IMR-90 (cell line): ENCODE measurements around the gene EXOC4. TPM values are rescaled to one million over a fixed set of nuclear protein-coding genes. Genes with fewer than 3 reads are reported as not detected.

Experiments
- ATAC-seq: fragments of 200-7000 bp; cut with Tn5 transposase; 2 replicates; pipeline ENCODE4 v1.9.1; 2020; ENCODE audit warnings: low read depth, mild to moderate bottlenecking, moderate library complexity
- BruUV-seq: library from RNA; stranded (reverse); fragments of 400-500 nt; replicated peaks from 2 replicates; lab custom pipeline; 2021; lab: Mats Ljungman, UMichigan
- CTCF ChIA-PET: fragments of 300-600 bp; formaldehyde crosslinking; extraction: SDS; loops from one replicate; lab custom pipeline; 2021; ENCODE audit warnings: antibody characterized with exemption; lab: Yijun Ruan, JAX
- POLR2A ChIA-PET: fragments of 300-600 bp; sonication (Branson Sonifier 250); formaldehyde crosslinking; loops from one replicate; lab custom pipeline; 2022; ENCODE audit warnings: antibody characterized with exemption; ENCODE audit not compliant: unreplicated experiment; lab: Charles Lee
- DNase-seq: peaks from one replicate; pipeline ENCODE4 v3.0.0; 2013
- H2AFZ ChIP-seq: replicated peaks from 2 replicates; pipeline ENCODE3; 2013; ENCODE audit warnings: low read length, mild to moderate bottlenecking; ENCODE audit not compliant: poor library complexity
- H2AK5ac ChIP-seq: 2 replicates; pipeline ENCODE4 v1.6.1; 2013; ENCODE audit warnings: low read depth, low read length, inconsistent platforms
- H2AK9ac ChIP-seq: replicated peaks from 2 replicates; pipeline ENCODE3; 2013; ENCODE audit warnings: mild to moderate bottlenecking, low read depth, low read length, moderate library complexity; ENCODE audit not compliant: poor library complexity
- H2BK120ac ChIP-seq: 2 replicates; pipeline ENCODE4 v1.6.1; 2013; ENCODE audit warnings: low read depth, low read length, inconsistent platforms
- H2BK15ac ChIP-seq: 3 replicates; pipeline ENCODE4 v1.6.1; 2013; ENCODE audit warnings: low read depth, low read length, inconsistent platforms
- H2BK20ac ChIP-seq: 2 replicates; pipeline ENCODE4 v1.6.1; 2013; ENCODE audit warnings: low read depth, mild to moderate bottlenecking, inconsistent platforms, low read length, moderate library complexity
- H2BK5ac ChIP-seq: 2 replicates; pipeline ENCODE4 v1.6.1; 2013; ENCODE audit warnings: mild to moderate bottlenecking, low read depth, low read length, inconsistent platforms; ENCODE audit not compliant: poor library complexity, severe bottlenecking
- H3K14ac ChIP-seq: replicated peaks from 2 replicates; pipeline ENCODE4 v1.6.1; 2013; ENCODE audit warnings: low read depth, low read length, inconsistent platforms
- H3K18ac ChIP-seq: 2 replicates; pipeline ENCODE4 v1.6.1; 2013; ENCODE audit warnings: low read depth, low read length, control low read depth
- H3K23ac ChIP-seq: 2 replicates; pipeline ENCODE4 v1.6.1; 2013; ENCODE audit warnings: low read depth, low read length, inconsistent platforms
- H3K27ac ChIP-seq: 2 replicates; pipeline ENCODE4 v1.5.1; 2013; ENCODE audit warnings: mild to moderate bottlenecking, control low read depth, low read length; ENCODE audit not compliant: insufficient read depth
- H3K27me3 ChIP-seq: 2 replicates; pipeline ENCODE4 v1.6.1; 2013; ENCODE audit warnings: low read length; ENCODE audit not compliant: control insufficient read depth, insufficient read depth
- H3K36me3 ChIP-seq: 2 replicates; pipeline ENCODE4 v1.6.1; 2013; ENCODE audit warnings: low read length, mixed read lengths; ENCODE audit not compliant: control insufficient read depth, insufficient read depth
- H3K4ac ChIP-seq: 2 replicates; pipeline ENCODE4 v1.6.1; 2013; ENCODE audit warnings: low read depth, low read length, inconsistent platforms
- H3K4me1 ChIP-seq: 2 replicates; pipeline ENCODE4 v1.6.1; 2013; ENCODE audit warnings: low read length, mixed read lengths; ENCODE audit not compliant: control insufficient read depth, insufficient read depth
- H3K4me2 ChIP-seq: 2 replicates; pipeline ENCODE4 v1.6.1; 2013; ENCODE audit warnings: low read depth, mild to moderate bottlenecking, control low read depth, low read length, moderate library complexity
- H3K4me3 ChIP-seq: 2 replicates; pipeline ENCODE4 v1.5.1; 2013; ENCODE audit warnings: low read depth, mild to moderate bottlenecking, control low read depth, low read length, moderate library complexity; ENCODE audit not compliant: insufficient read depth
- H3K56ac ChIP-seq: 2 replicates; pipeline ENCODE4 v1.6.1; 2013; ENCODE audit warnings: low read length, inconsistent platforms; ENCODE audit not compliant: insufficient read depth; ENCODE audit errors: extremely low read depth
- H3K79me1 ChIP-seq, 2 experiments: 2 replicates each; pipeline ENCODE4 v1.6.1; 2013; ENCODE audit warnings: low read length in 2 of 2, inconsistent platforms in 1 of 2, low read depth in 1 of 2
- H3K9ac ChIP-seq: 2 replicates; pipeline ENCODE4 v1.6.1; 2013; ENCODE audit warnings: low read depth, low read length, control low read depth
- H3K9me1 ChIP-seq: 2 replicates; pipeline ENCODE4 v1.6.1; 2013; ENCODE audit warnings: low read length, inconsistent platforms; ENCODE audit not compliant: insufficient read depth
- H3K9me3 ChIP-seq: 2 replicates; pipeline ENCODE4 v1.6.1; 2013; ENCODE audit warnings: low read length; ENCODE audit not compliant: control insufficient read depth, insufficient read depth
- H4K20me1 ChIP-seq: 2 replicates; pipeline ENCODE4 v1.6.1; 2013; ENCODE audit warnings: low read length, inconsistent platforms; ENCODE audit not compliant: insufficient read depth
- H4K5ac ChIP-seq: 2 replicates; pipeline ENCODE4 v1.6.1; 2013; ENCODE audit warnings: mild to moderate bottlenecking, low read depth, low read length, control low read depth
- H4K8ac ChIP-seq, 2 experiments: 2 replicates each; pipeline ENCODE4 v1.6.1; 2013; ENCODE audit warnings: low read depth in 2 of 2, low read length in 2 of 2, control low read depth in 1 of 2, inconsistent platforms in 1 of 2
- H4K91ac ChIP-seq: 2 replicates; pipeline ENCODE4 v1.6.1; 2013; ENCODE audit warnings: low read depth, low read length, inconsistent platforms; ENCODE audit not compliant: insufficient read depth
- BHLHE40 ChIP-seq: fragments of 150-350 bp; IDR thresholded peaks from 2 replicates; pipeline ENCODE4 v1.6.1; 2016; ENCODE audit warnings: mild to moderate bottlenecking, low read depth, low read length
- CEBPB ChIP-seq: IDR thresholded peaks from 2 replicates; pipeline ENCODE4 v1.6.1; 2012; ENCODE audit warnings: low read depth, low read length, improper control_type of control experiment
- CHD1 ChIP-seq: IDR thresholded peaks from 2 replicates; pipeline ENCODE4 v1.6.1; 2012; ENCODE audit warnings: low read depth, low read length, improper control_type of control experiment
- FOS ChIP-seq: fragments of 150-350 bp; IDR thresholded peaks from 2 replicates; pipeline ENCODE4 v1.6.1; 2016; ENCODE audit warnings: low read depth, low read length
- MAFK ChIP-seq: IDR thresholded peaks from 2 replicates; pipeline ENCODE4 v1.6.1; 2012; ENCODE audit warnings: low read depth, low read length, improper control_type of control experiment
- MAZ ChIP-seq: IDR thresholded peaks from 2 replicates; pipeline ENCODE4 v1.6.1; 2012; ENCODE audit warnings: low read depth, mild to moderate bottlenecking, low read length, improper control_type of control experiment, moderate library complexity, borderline replicate concordance
- MXI1 ChIP-seq: IDR thresholded peaks from 2 replicates; pipeline ENCODE4 v1.6.1; 2012; ENCODE audit warnings: low read depth, mild to moderate bottlenecking, low read length, moderate library complexity, borderline replicate concordance
- NFE2L2 ChIP-seq: fragments of 150-350 bp; IDR thresholded peaks from 2 replicates; pipeline ENCODE4 v1.6.1; 2016; ENCODE audit warnings: low read depth, mild to moderate bottlenecking, low read length
- POLR2A ChIP-seq: IDR thresholded peaks from 2 replicates; pipeline ENCODE4 v1.6.1; 2012; ENCODE audit warnings: mild to moderate bottlenecking, low read depth, low read length
- RAD21 ChIP-seq: IDR thresholded peaks from 2 replicates; pipeline ENCODE4 v1.6.1; 2012; ENCODE audit warnings: low read length, improper control_type of control experiment
- RCOR1 ChIP-seq: IDR thresholded peaks from 2 replicates; pipeline ENCODE4 v1.6.1; 2012; ENCODE audit warnings: mild to moderate bottlenecking, low read length, improper control_type of control experiment; ENCODE audit not compliant: insufficient replicate concordance
- RFX5 ChIP-seq: IDR thresholded peaks from 2 replicates; pipeline ENCODE4 v1.8.0; 2012; ENCODE audit warnings: low read depth, mild to moderate bottlenecking, low read length, moderate library complexity
- SMC3 ChIP-seq: fragments of 150-350 bp; IDR thresholded peaks from 2 replicates; pipeline ENCODE4 v1.6.1; 2016; ENCODE audit warnings: low read depth, mild to moderate bottlenecking, antibody characterized with exemption, low read length, moderate library complexity
- WGBS, 2 experiments: methylation state at CpG; one replicate each; pipeline versions ENCODE4 v1.1.5 to v1.1.7; 2013; ENCODE audit warnings: missing lambda C conversion rate in 2 of 2; ENCODE audit not compliant: insufficient read length in 1 of 2; ENCODE audit errors: extremely low coverage in 2 of 2; 5-methylcytosine and 5-hydroxymethylcytosine counted together
- dilution Hi-C: fragments of 300-500 bp; cut with HindIII; formaldehyde crosslinking; loops from one replicate; pipeline ENCODE4 v1.14.3; 2018; ENCODE audit warnings: low sequenced_read_pairs; ENCODE audit not compliant: unreplicated experiment
- in situ Hi-C: fragments of 300-500 bp; cut with MboI; formaldehyde crosslinking; loops from 3 replicates; pipeline ENCODE4 v1.14.3; 2019; ENCODE audit warnings: low sequenced_read_pairs, inconsistent platforms, mixed read lengths
- intact Hi-C: fragments of 100-400 bp; cut with micrococcal nuclease; formaldehyde crosslinking; loops from 2 replicates; pipeline ENCODE4 v1.10.0; 2022
- polyA plus RNA-seq, 3 experiments: library from polyadenylated mRNA; depleted of rRNA; stranded (reverse); fragments of >200 nt; gene quantifications; 2 replicates each; pipeline ENCODE4 v1.2.3, GENCODE V29; 2012; ENCODE audit warnings: low replicate concordance in 1 of 3
- total RNA-seq: library from RNA; depleted of rRNA; stranded (reverse); fragments of >200 nt; gene quantifications from 2 replicates; pipeline ENCODE4 v1.2.3, GENCODE V29; 2012
- TF ChIP-seq, protein P1 (sequence below): fragments of 150-350 bp; IDR thresholded peaks from 2 replicates; pipeline ENCODE4 v1.6.1; 2017; ENCODE audit warnings: mild to moderate bottlenecking, antibody characterized with exemption, low read length, low read depth
- TF ChIP-seq, protein P2 (sequence below): fragments of 150-350 bp; IDR thresholded peaks from 2 replicates; pipeline ENCODE4 v1.6.1; 2016; ENCODE audit warnings: low read depth, mild to moderate bottlenecking, low read length, moderate library complexity, borderline replicate concordance
- TF ChIP-seq, protein P3 (sequence below): conservative IDR thresholded peaks from 2 replicates; pipeline ENCODE4 v1.5.1; 2012; ENCODE audit warnings: mild to moderate bottlenecking, low read depth, low read length, improper control_type of control experiment

EXOC4 gene
- total and polyA plus RNA-seq, 2 of the 4 experiments (the other 2 are of a cell fraction) = 25.4 to 94.6 TPM

DNA sequence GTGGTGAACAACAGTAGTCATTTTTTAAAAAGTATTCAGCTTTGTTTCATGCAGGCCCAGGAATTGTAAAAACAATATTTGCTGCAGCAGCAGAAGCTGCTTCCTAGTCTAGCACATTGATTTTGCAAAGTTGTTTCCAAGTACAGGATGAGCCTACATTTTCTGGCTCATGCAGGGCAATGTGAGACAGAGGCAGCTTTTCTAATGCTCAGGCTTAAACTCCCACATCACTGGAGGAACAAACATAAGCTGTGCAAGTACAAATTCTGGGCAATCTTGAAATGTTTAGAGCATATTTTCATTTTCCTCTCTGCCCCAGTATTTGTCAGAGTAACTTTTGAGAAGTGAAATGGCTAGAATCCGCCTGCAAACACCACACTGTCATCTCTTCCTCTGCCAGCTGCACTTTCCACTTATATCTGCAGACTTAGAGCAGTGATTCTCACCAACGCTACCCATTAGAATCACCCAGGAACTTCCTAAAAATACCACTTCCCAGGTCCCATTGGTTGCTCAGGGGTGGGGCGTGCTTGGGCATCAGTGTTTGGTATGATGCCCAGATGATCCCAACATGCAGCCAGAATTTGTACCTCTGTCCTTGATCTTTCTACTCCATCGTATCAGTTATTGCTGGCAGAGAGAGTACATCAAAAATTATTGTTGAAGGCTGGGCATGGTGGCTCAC lies 570.1 kb downstream of the EXOC4 start:
- H3K4me2 ChIP-seq = no peak overlapping the region
- no peak overlapping the region for H4K91ac ChIP-seq
- no peaks in the 10 kb centered on the region for H3K79me1 ChIP-seq
- no peak overlapping the region for H3K4me3 ChIP-seq
- no peak overlapping the region for H3K4ac ChIP-seq
- H2AK9ac ChIP-seq = no peak overlapping the region
- H3K9ac ChIP-seq = no peak overlapping the region
- ATAC-seq (no peak), DNase-seq (no peak)
- H3K36me3 ChIP-seq = no peaks in the 10 kb centered on the region
- no peak overlapping the region for H4K8ac ChIP-seq
- no peak overlapping the region for H2AFZ ChIP-seq
- WGBS, 2 experiments = no CpG with 5 or more reads among the region's 4 CpGs
- no peaks in the 10 kb centered on the region for H3K27me3 ChIP-seq
- no peaks in the 10 kb centered on the region; the same call in 1 of the 2 replicates for H3K9me1 ChIP-seq
- TF ChIP-seq RCOR1 = no peak
- no peak for TF ChIP-seq FOS
- TF ChIP-seq, protein P1, sequence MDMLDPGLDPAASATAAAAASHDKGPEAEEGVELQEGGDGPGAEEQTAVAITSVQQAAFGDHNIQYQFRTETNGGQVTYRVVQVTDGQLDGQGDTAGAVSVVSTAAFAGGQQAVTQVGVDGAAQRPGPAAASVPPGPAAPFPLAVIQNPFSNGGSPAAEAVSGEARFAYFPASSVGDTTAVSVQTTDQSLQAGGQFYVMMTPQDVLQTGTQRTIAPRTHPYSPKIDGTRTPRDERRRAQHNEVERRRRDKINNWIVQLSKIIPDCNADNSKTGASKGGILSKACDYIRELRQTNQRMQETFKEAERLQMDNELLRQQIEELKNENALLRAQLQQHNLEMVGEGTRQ = no peak
- TF ChIP-seq MAZ = no peak
- no peak for TF ChIP-seq MAFK
- no peak for TF ChIP-seq CHD1
- TF ChIP-seq, protein P2, sequence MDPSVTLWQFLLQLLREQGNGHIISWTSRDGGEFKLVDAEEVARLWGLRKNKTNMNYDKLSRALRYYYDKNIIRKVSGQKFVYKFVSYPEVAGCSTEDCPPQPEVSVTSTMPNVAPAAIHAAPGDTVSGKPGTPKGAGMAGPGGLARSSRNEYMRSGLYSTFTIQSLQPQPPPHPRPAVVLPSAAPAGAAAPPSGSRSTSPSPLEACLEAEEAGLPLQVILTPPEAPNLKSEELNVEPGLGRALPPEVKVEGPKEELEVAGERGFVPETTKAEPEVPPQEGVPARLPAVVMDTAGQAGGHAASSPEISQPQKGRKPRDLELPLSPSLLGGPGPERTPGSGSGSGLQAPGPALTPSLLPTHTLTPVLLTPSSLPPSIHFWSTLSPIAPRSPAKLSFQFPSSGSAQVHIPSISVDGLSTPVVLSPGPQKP = no peak
- TF ChIP-seq, protein P3, sequence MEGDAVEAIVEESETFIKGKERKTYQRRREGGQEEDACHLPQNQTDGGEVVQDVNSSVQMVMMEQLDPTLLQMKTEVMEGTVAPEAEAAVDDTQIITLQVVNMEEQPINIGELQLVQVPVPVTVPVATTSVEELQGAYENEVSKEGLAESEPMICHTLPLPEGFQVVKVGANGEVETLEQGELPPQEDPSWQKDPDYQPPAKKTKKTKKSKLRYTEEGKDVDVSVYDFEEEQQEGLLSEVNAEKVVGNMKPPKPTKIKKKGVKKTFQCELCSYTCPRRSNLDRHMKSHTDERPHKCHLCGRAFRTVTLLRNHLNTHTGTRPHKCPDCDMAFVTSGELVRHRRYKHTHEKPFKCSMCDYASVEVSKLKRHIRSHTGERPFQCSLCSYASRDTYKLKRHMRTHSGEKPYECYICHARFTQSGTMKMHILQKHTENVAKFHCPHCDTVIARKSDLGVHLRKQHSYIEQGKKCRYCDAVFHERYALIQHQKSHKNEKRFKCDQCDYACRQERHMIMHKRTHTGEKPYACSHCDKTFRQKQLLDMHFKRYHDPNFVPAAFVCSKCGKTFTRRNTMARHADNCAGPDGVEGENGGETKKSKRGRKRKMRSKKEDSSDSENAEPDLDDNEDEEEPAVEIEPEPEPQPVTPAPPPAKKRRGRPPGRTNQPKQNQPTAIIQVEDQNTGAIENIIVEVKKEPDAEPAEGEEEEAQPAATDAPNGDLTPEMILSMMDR = no peak
- no peak for TF ChIP-seq RFX5
- TF ChIP-seq CEBPB = no peak
- no peak for TF ChIP-seq BHLHE40
- TF ChIP-seq POLR2A = no peak
- TF ChIP-seq SMC3 = no peak
- no peak for TF ChIP-seq MXI1
- no peak for TF ChIP-seq RAD21
- no peak for TF ChIP-seq NFE2L2
- H2BK120ac ChIP-seq = no peak overlapping the region
- H3K23ac ChIP-seq = no peak overlapping the region
- H2BK20ac ChIP-seq = no peak overlapping the region
- no peak overlapping the region for H2AK5ac ChIP-seq
- intact Hi-C loops (no loop called here), dilution Hi-C loops (no loop called here), in situ Hi-C loops (no loop called here)
- H2BK15ac ChIP-seq = no peak overlapping the region
- H3K56ac ChIP-seq = no peak overlapping the region
- POLR2A ChIA-PET = no interaction called here
- H3K4me1 ChIP-seq = no peaks in the 10 kb centered on the region
- H3K18ac ChIP-seq = no peak overlapping the region
- CTCF ChIA-PET = interaction anchor here (1.2 kb wide), 1 partner anchor 31 kb away, joined by 3 read pairs; no protein-coding TSS in a partner anchor
- no peak overlapping the region for H2BK5ac ChIP-seq
- H4K5ac ChIP-seq = no peak overlapping the region
- H3K27ac ChIP-seq = no peak overlapping the region
- no TSS peak for BruUV-seq
- H3K9me3 ChIP-seq = no peaks in the 10 kb centered on the region
- H3K14ac ChIP-seq = no peak overlapping the region
- H4K20me1 ChIP-seq = no peaks in the 10 kb centered on the region
